Measurements from ENCODE around the gene HSPA12B. TPM values are rescaled to one million over a fixed set of nuclear protein-coding genes. Genes with fewer than 3 reads are reported as not detected.

HSPA12B gene
- polyA plus RNA-seq, 1 of the 3 experiments (the other 2 are of a cell fraction), result 0.46 TPM

DNA sequence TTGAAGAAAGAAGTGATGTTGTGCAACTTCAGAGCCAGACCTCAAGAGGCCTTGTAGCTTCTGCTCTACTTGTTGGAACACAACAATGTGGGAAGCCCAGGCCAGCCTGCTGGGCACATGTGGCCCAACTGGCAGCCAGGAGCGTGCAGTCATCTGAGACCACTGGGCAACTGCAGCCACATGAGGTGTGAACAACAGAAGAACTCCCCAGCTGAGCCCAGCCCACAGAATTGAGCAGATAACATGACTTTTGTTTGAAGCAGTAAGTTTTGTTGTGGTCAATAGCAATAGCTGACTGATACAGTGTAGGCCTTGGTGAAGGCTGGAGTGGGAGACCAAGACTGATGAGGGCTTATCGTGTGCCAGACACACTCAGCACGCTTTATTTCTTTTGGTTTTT, 42.1 kb upstream of the HSPA12B start:
- Histone ChIP-seq H3K36me3 (replicated peaks in 1 of 2; ENCODE audit: control insufficient read depth in 1 of 2, insufficient read depth in 2 of 2, low read length in 1 of 2) (no peaks in the 10 kb centered on the region), H3K9me2 (no peaks in the 10 kb centered on the region), H3K4me1 (ENCODE audit: control insufficient read depth in 1 of 2, insufficient read depth in 2 of 2, low read depth in 1 of 2, low read length in 1 of 2) (no peaks in the 10 kb centered on the region), H3K27me3 (ENCODE audit: insufficient read depth) (no peaks in the 10 kb centered on the region), H3F3A (replicated peaks; ENCODE audit: insufficient read depth) (no peaks in the 10 kb centered on the region), H3K9ac (no peak overlapping the region), H3K79me2 (ENCODE audit: insufficient read depth) (no peaks in the 10 kb centered on the region), H3K4me2 (no peak overlapping the region), H4K20me1 (ENCODE audit: insufficient read depth) (no peaks in the 10 kb centered on the region), H2AFZ (ENCODE audit: low read depth) (no peak overlapping the region), H3K9me3 (no peaks in the 10 kb centered on the region), H3K27ac (ENCODE audit: low read depth in 2 of 2, low read length in 1 of 2) (no peak overlapping the region), H3K4me3 (ENCODE audit: low read depth in 2 of 2, low read length in 1 of 2) (no peak overlapping the region)
- DNase-seq, result no peak
- POLR2A ChIA-PET, result no interaction called here
- CTCF ChIA-PET, result interaction anchor here (6.1 kb wide), 1 partner anchor 20 kb away, joined by 42 read pairs; no protein-coding TSS in a partner anchor
- 83% methylated on average over 3 of the region's 3 CpGs for WGBS (ENCODE audit: low lambda C conversion rate)
- no peak for TF ChIP-seq SIN3A (IDR thresholded peaks at IDR 0.05; ENCODE audit: borderline replicate concordance, low read depth, low read length)
- no peak for TF ChIP-seq ELF1 (IDR thresholded peaks at IDR 0.05)
- TF ChIP-seq, protein P1, sequence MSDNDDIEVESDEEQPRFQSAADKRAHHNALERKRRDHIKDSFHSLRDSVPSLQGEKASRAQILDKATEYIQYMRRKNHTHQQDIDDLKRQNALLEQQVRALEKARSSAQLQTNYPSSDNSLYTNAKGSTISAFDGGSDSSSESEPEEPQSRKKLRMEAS (IDR thresholded peaks at IDR 0.05; ENCODE audit: low read depth), result no peak
- TF ChIP-seq, protein P2, sequence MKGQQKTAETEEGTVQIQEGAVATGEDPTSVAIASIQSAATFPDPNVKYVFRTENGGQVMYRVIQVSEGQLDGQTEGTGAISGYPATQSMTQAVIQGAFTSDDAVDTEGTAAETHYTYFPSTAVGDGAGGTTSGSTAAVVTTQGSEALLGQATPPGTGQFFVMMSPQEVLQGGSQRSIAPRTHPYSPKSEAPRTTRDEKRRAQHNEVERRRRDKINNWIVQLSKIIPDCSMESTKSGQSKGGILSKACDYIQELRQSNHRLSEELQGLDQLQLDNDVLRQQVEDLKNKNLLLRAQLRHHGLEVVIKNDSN (IDR thresholded peaks at IDR 0.05; ENCODE audit: borderline replicate concordance, low read depth), result no peak
- no peak for TF ChIP-seq NRF1 (IDR thresholded peaks at IDR 0.05; ENCODE audit: low read depth, low read length)
- no peak for TF ChIP-seq FOXM1 (IDR thresholded peaks at IDR 0.05; ENCODE audit: low read depth)
- TF ChIP-seq CHD2 (IDR thresholded peaks at IDR 0.05; ENCODE audit: low read length, partially characterized antibody), result no peak
- no peak for TF ChIP-seq FOXJ3 (CRISPR knock-in tag; IDR thresholded peaks at IDR 0.05)
- no peak for TF ChIP-seq EZH2phosphoT487 (IDR thresholded peaks at IDR 0.05; ENCODE audit: borderline replicate concordance, low read depth)
- TF ChIP-seq, protein P3, sequence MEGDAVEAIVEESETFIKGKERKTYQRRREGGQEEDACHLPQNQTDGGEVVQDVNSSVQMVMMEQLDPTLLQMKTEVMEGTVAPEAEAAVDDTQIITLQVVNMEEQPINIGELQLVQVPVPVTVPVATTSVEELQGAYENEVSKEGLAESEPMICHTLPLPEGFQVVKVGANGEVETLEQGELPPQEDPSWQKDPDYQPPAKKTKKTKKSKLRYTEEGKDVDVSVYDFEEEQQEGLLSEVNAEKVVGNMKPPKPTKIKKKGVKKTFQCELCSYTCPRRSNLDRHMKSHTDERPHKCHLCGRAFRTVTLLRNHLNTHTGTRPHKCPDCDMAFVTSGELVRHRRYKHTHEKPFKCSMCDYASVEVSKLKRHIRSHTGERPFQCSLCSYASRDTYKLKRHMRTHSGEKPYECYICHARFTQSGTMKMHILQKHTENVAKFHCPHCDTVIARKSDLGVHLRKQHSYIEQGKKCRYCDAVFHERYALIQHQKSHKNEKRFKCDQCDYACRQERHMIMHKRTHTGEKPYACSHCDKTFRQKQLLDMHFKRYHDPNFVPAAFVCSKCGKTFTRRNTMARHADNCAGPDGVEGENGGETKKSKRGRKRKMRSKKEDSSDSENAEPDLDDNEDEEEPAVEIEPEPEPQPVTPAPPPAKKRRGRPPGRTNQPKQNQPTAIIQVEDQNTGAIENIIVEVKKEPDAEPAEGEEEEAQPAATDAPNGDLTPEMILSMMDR (IDR thresholded peaks at IDR 0.05), result no peak
- no peak for TF ChIP-seq POLR2AphosphoS5 (IDR thresholded peaks at IDR 0.05; ENCODE audit: low read depth, low read length)
- no peak for TF ChIP-seq TCF12 (IDR thresholded peaks at IDR 0.05)
- no peak for TF ChIP-seq EP300 (IDR thresholded peaks at IDR 0.05; ENCODE audit: borderline replicate concordance in 1 of 2, low read depth in 1 of 2, low read length in 1 of 2)
- no peak for TF ChIP-seq RXRA (IDR thresholded peaks at IDR 0.05; ENCODE audit: borderline replicate concordance, low read depth)
- no peak for TF ChIP-seq JUND (IDR thresholded peaks at IDR 0.05)
- TF ChIP-seq, protein P4, sequence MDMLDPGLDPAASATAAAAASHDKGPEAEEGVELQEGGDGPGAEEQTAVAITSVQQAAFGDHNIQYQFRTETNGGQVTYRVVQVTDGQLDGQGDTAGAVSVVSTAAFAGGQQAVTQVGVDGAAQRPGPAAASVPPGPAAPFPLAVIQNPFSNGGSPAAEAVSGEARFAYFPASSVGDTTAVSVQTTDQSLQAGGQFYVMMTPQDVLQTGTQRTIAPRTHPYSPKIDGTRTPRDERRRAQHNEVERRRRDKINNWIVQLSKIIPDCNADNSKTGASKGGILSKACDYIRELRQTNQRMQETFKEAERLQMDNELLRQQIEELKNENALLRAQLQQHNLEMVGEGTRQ (IDR thresholded peaks at IDR 0.05; ENCODE audit: borderline replicate concordance, low read depth, low read length), result no peak
- TF ChIP-seq YY1 (IDR thresholded peaks at IDR 0.05; ENCODE audit: low read depth), result no peak
